Left lung (tissue), 10 donors: ENCODE data around the gene CCDC120. TPM values are rescaled to one million over a fixed set of nuclear protein-coding genes. Genes with fewer than 3 reads are reported as not detected.

Experiments used
- ATAC-seq: fragments of 200-7000 bp; cut with Tn5 transposase; one replicate; pipeline ENCODE4 v1.9.1; 2020; ENCODE audit warnings: moderate library complexity
- DNase-seq, 4 donors: peaks; one replicate each; pipeline ENCODE4 v3.0.0-alpha.2; 2013 to 2020
- H3K27ac ChIP-seq, 2 donors: fragments of 200-600 bp; sonication (generic) in 1 of 2; one replicate each; pipeline versions ENCODE4 v1.5.0 to v1.8.0; 2020 to 2021
- H3K27me3 ChIP-seq, 2 donors: fragments of 200-600 bp; sonication (generic) in 1 of 2; one replicate each; pipeline versions ENCODE4 v1.5.0 to v1.8.0; 2020 to 2021
- H3K36me3 ChIP-seq, 2 donors: fragments of 200-600 bp; sonication (generic) in 1 of 2; one replicate each; pipeline versions ENCODE4 v1.5.0 to v1.8.0; 2020 to 2021
- H3K4me1 ChIP-seq, 2 donors: fragments of 200-600 bp; one replicate each; pipeline ENCODE4 v1.8.0; 2021
- H3K4me3 ChIP-seq, 2 donors: fragments of 200-600 bp; sonication (generic) in 1 of 2; one replicate each; pipeline versions ENCODE4 v1.5.0 to v1.8.0; 2020 to 2021; ENCODE audit warnings: mild to moderate bottlenecking in 1 of 2
- H3K9me3 ChIP-seq, 2 donors: fragments of 200-600 bp; sonication (generic) in 1 of 2; one replicate each; pipeline versions ENCODE4 v1.5.0 to v1.8.0; 2020 to 2021
- intact Hi-C, 2 donors: fragments of 100-400 bp; cut with DNase I; formaldehyde crosslinking; loops; one replicate each; pipeline versions ENCODE4 v1.11.2 to v1.14.2; 2022
- polyA plus RNA-seq, 6 donors: library from polyadenylated mRNA; unstranded; fragments of 120-200 nt; gene quantifications; one replicate each; pipeline ENCODE4 v1.2.1, GENCODE V29; 2013; ENCODE audit not compliant: insufficient read length in 6 of 6
- total RNA-seq, 2 donors: library from RNA; stranded (reverse); fragmentation: NEBNext Ultra II Directional; extraction: Animal tissue kit (Norgen Biotek cat#: 25700); gene quantifications; one replicate each; pipeline ENCODE4 v1.2.1, GENCODE V29; 2021
- TF ChIP-seq, protein P1 (sequence below), 2 donors: fragments of 200-600 bp; sonication (generic) in 1 of 2; IDR thresholded peaks; one replicate each; pipeline versions ENCODE4 v1.5.0 to v1.8.0; 2021; ENCODE audit warnings: antibody characterized with exemption in 2 of 2
- donor health status: DM: no; HTN: yes; CAD: no.
- donor health status: DM: no; HTN: no; CAD: no.

The CCDC120 gene
- total and polyA plus RNA-seq, 8 donors = 9.7 to 19.5 (median 15.0) TPM

DNA sequence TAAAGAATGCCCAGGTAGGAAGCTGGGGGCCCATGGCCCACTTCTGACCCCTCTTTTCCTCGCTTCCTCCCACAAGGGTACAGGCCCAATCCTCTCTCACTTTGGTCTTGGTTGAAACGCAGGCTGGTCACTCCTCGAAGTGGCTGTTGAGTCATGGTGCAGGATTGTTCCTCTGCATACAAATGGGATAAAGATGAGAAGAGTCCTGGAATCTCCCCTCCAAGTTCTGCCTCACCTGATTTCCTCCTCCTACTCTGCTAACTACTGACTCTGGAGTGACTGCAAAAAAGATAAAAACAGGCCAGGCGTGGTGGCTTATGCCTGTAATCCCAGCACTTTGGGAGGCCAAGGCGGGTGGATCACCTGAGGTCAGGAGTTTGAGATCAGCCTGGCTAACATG, 19.1 kb downstream of the CCDC120 start:
- peaks cover 0 to 9% of the 10 kb centered on the region in 2 donors for H3K4me1 ChIP-seq
- H3K9me3 ChIP-seq = no peaks in the 10 kb centered on the region
- no peak for DNase-seq
- ATAC-seq = no peak
- intact Hi-C loops = no loop called here
- no peak overlapping the region for H3K27ac ChIP-seq
- TF ChIP-seq, protein P1, sequence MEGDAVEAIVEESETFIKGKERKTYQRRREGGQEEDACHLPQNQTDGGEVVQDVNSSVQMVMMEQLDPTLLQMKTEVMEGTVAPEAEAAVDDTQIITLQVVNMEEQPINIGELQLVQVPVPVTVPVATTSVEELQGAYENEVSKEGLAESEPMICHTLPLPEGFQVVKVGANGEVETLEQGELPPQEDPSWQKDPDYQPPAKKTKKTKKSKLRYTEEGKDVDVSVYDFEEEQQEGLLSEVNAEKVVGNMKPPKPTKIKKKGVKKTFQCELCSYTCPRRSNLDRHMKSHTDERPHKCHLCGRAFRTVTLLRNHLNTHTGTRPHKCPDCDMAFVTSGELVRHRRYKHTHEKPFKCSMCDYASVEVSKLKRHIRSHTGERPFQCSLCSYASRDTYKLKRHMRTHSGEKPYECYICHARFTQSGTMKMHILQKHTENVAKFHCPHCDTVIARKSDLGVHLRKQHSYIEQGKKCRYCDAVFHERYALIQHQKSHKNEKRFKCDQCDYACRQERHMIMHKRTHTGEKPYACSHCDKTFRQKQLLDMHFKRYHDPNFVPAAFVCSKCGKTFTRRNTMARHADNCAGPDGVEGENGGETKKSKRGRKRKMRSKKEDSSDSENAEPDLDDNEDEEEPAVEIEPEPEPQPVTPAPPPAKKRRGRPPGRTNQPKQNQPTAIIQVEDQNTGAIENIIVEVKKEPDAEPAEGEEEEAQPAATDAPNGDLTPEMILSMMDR (IDR thresholded peaks at IDR 0.05) = no peak
- no peak overlapping the region for H3K4me3 ChIP-seq
- H3K36me3 ChIP-seq = peaks cover 0 to 27% of the 10 kb centered on the region in 2 donors
- H3K27me3 ChIP-seq = no peaks in the 10 kb centered on the region

DNA sequence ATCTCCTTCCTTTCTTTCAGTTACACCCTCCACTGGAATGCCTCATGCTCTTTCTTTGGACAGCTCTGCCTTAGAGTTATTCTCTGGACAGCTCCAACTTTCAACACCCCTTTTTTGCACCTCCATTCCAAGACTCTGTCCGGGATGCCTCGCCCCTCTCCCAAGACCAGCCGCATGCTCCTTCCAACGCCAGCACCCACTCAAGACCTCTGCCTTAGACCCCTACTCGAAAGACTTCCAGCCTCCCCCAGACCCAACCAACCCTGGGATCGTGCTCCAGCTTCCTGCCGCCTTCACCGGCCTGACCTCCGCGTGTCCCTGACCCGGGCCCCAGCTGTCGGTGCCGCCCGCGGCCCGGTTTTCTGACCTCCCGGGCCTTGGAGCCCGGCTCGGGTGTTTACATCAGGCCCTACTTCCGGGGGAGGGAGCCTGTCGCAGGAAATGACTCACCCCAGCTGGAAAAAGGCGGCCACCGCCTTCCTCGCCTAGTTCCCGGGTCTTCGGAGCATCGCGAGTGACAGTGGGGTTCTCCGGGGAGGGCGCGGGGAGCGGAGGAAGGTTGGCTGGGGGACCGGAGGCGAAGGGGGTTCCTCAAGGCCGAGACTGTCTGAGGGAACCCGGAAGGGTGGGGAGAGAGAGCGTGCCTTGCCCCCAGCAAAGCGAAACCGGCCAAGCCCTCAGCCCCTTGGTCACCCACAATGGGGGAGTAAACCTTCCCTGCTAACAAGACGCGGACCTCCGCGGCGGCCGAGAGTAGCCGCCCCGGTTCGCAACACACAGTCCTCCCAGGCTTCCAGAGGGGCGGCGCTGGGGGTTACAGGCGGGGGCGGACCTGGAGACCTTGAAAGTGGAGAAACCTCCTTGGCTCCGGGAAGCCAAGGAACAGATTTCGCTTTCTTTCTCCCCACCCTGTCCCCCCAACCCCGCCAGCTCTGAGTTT, 21.0 kb downstream of the CCDC120 start, which contains the start of gene WDR45:
Gene WDR45, minus strand, starts transcription at position 399 of the 940 bp plus-strand sequence. CDS start 1,792 bp downstream, outside the sequence.
- Histone ChIP-seq H3K27ac (peak within 1 kb of the TSS; percentile 92 to 93), H3K27me3 (no peaks in the 10 kb centered on the region), H3K36me3 (peaks cover 0 to 27% of the 10 kb centered on the region in 2 donors), H3K4me3 (peak within 1 kb of the TSS; percentile 43 to 60), H3K9me3 (no peaks in the 10 kb centered on the region), H3K4me1 (peaks cover 0 to 4% of the 10 kb centered on the region in 2 donors)
- intact Hi-C loops = no loop called here
- ATAC-seq (peak; percentile 93), DNase-seq (peak; percentile 68 to 89 (median 80))
- TF ChIP-seq, protein P1 (IDR thresholded peaks at IDR 0.05) = no peak

DNA sequence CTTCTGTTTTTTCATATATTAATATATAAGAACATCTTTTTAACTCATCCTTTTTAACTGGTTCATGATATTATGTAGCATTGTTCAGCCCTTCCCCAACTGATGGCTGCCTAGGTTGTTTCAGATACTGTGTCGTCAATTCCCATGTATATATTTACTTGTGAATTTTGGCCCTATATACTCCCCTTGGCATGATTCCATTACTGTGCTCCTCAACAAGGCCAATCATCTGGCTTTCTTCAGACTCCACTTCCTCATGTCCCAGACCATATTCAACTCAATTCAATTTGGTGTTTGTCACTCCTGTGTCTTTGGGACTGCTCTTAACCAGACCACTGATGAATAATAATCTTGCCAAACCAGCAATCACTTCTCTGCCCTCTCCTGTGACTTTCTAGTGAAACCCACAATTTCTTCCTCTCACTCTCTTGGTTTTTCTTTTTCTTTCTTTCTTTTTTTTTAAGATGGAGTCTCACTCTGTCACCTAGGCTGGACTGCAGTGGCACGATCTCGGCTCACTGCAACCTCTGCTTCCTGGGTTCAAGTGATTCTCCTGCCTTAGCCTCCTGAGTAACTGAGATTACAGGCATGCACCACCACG, 23.6 kb downstream of the CCDC120 start:
- TF ChIP-seq, protein P1 (IDR thresholded peaks at IDR 0.05) = no peak
- intact Hi-C loops = no loop called here
- peaks cover 0 to 4% of the 10 kb centered on the region in 2 donors for H3K4me1 ChIP-seq
- DNase-seq (no peak), ATAC-seq (no peak)
- no peaks in the 10 kb centered on the region for H3K27me3 ChIP-seq
- peaks cover 0 to 5% of the 10 kb centered on the region in 2 donors for H3K36me3 ChIP-seq
- no peaks in the 10 kb centered on the region for H3K9me3 ChIP-seq
- H3K27ac ChIP-seq = no peak overlapping the region
- H3K4me3 ChIP-seq = no peak overlapping the region

DNA sequence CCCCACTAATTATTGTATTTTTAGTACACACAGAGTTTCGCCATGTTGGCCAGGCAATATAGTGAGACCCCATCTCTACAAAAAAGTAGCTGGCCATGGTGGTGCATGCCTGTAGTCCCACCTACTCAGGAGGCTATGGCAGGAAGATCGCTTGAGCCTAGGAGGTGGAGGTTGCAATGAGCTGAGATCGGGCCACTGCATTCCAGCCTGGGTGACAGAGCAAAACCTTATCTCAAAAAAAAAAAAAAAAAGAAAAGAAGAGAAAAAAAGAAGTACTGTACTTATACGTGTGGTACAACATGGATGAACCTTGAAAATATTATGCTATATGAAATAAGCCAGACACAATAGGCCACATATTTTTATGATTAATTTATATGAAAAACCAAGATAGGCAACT, 30.8 kb downstream of the CCDC120 start:
- DNase-seq = no peak
- Histone ChIP-seq H3K27me3 (no peaks in the 10 kb centered on the region), H3K4me1 (no peaks in the 10 kb centered on the region), H3K9me3 (no peaks in the 10 kb centered on the region), H3K36me3 (no peaks in the 10 kb centered on the region), H3K4me3 (no peak overlapping the region), H3K27ac (no peak overlapping the region)
- TF ChIP-seq, protein P1 (IDR thresholded peaks at IDR 0.05) = no peak
- intact Hi-C loops = no loop called here
- ATAC-seq = no peak

DNA sequence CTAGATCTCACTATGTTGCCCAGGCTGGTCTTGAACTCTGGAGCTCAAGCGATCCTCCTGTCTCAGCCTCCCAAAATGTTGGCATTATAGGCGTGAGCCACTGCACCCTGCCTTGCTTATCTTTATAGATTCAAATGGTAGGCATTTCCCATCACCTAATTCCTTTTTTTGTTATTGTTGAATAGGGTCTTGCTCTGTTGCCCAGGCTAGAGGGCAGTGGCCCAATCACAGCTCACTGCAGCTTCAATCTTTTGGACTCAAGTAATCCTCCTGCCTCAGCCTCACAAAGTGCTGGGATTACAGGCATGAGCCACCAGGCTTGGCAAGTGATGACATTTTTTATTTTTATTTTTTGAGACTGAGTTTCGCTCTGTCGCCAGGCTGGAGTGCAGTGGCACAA, 37.6 kb downstream of the CCDC120 start:
- no peak overlapping the region for H3K27ac ChIP-seq
- H3K4me3 ChIP-seq = no peak overlapping the region
- no peaks in the 10 kb centered on the region for H3K36me3 ChIP-seq
- intact Hi-C loops = no loop called here
- no peak for DNase-seq
- TF ChIP-seq, protein P1 (IDR thresholded peaks at IDR 0.05) = no peak
- ATAC-seq = no peak
- H3K9me3 ChIP-seq = no peaks in the 10 kb centered on the region
- H3K27me3 ChIP-seq = no peaks in the 10 kb centered on the region
- peaks cover 0 to 2% of the 10 kb centered on the region in 2 donors for H3K4me1 ChIP-seq
